Measurements from ENCODE around the gene HOXB13. TPM values are rescaled to one million over a fixed set of nuclear protein-coding genes. Genes with fewer than 3 reads are reported as not detected.

Gene HOXB13
- polyA plus RNA-seq, 1 of the 3 experiments (the other 2 are of a cell fraction) = not detected

GRCh38 chr17:48711128-48711527 lies 17.4 kb downstream of the HOXB13 start:
- WGBS (ENCODE audit: low lambda C conversion rate) = 3% methylated on average over 4 of the region's 4 CpGs
- ChIA-PET POLR2A (no interaction called here), CTCF (interaction anchor here (0.7 to 5.2 kb wide), 5 partner anchors 13 to 168 kb away, joined by 4 to 49 read pairs (median 14); partner anchors contain the start of gene PRAC2)
- H3K27me3 ChIP-seq (ENCODE audit: insufficient read depth) = peaks cover 97% of the 10 kb centered on the region
- no peaks in the 10 kb centered on the region for H3K4me1 ChIP-seq (ENCODE audit: control insufficient read depth in 1 of 2, insufficient read depth in 2 of 2, low read depth in 1 of 2, low read length in 1 of 2)
- no peaks in the 10 kb centered on the region for H3K79me2 ChIP-seq (ENCODE audit: insufficient read depth)
- H3K4me3 ChIP-seq (ENCODE audit: low read depth in 2 of 2, low read length in 1 of 2) = no peak overlapping the region
- no peaks in the 10 kb centered on the region for H3K9me3 ChIP-seq
- H3K36me3 ChIP-seq (replicated peaks in 1 of 2; ENCODE audit: control insufficient read depth in 1 of 2, insufficient read depth in 2 of 2, low read length in 1 of 2) = no peaks in the 10 kb centered on the region
- H3K4me2 ChIP-seq = no peak overlapping the region
- H4K20me1 ChIP-seq (ENCODE audit: insufficient read depth) = no peaks in the 10 kb centered on the region
- no peak overlapping the region for H3K9ac ChIP-seq
- no peaks in the 10 kb centered on the region for H3K9me2 ChIP-seq
- H2AFZ ChIP-seq (ENCODE audit: low read depth) = no peak overlapping the region
- peaks cover 3% of the 10 kb centered on the region for H3F3A ChIP-seq (replicated peaks; ENCODE audit: insufficient read depth)
- no peak for TF ChIP-seq CHD2 (IDR thresholded peaks at IDR 0.05; ENCODE audit: low read length, partially characterized antibody)
- TF ChIP-seq POLR2AphosphoS5 (IDR thresholded peaks at IDR 0.05; ENCODE audit: low read depth, low read length) = no peak
- TF ChIP-seq ELF1 (IDR thresholded peaks at IDR 0.05) = no peak
- TF ChIP-seq CTCF (IDR thresholded peaks at IDR 0.05) = no peak
- no peak for TF ChIP-seq PBX3 (IDR thresholded peaks at IDR 0.05)
- TF ChIP-seq TCF12 (IDR thresholded peaks at IDR 0.05) = no peak
- no peak for TF ChIP-seq RAD21 (IDR thresholded peaks at IDR 0.05; ENCODE audit: low read length)
- TF ChIP-seq FOXM1 (IDR thresholded peaks at IDR 0.05; ENCODE audit: low read depth) = no peak
- TF ChIP-seq USF2 (IDR thresholded peaks at IDR 0.05; ENCODE audit: borderline replicate concordance, low read depth, low read length) = no peak
- no peak for TF ChIP-seq MEF2A (IDR thresholded peaks at IDR 0.05; ENCODE audit: borderline replicate concordance, low read depth)
- no peak overlapping the region for H3K27ac ChIP-seq (ENCODE audit: low read depth in 2 of 2, low read length in 1 of 2)
- DNase-seq = no peak

- no peaks in the 10 kb centered on the region for H3K79me2 ChIP-seq (ENCODE audit: insufficient read depth)
- H2AFZ ChIP-seq (ENCODE audit: low read depth) = no peak overlapping the region
- no peaks in the 10 kb centered on the region for H3F3A ChIP-seq (replicated peaks; ENCODE audit: insufficient read depth)
- H3K4me1 ChIP-seq (ENCODE audit: control insufficient read depth in 1 of 2, insufficient read depth in 2 of 2, low read depth in 1 of 2, low read length in 1 of 2) = no peaks in the 10 kb centered on the region
- H3K9ac ChIP-seq = no peak overlapping the region
- POLR2A ChIA-PET = no interaction called here
- peaks cover 99% of the 10 kb centered on the region for H3K27me3 ChIP-seq (ENCODE audit: insufficient read depth)
- H3K4me3 ChIP-seq (ENCODE audit: low read depth in 2 of 2, low read length in 1 of 2) = no peak overlapping the region
- H3K4me2 ChIP-seq = no peak overlapping the region
- CTCF ChIA-PET = interaction anchor here (1.4 to 5.9 kb wide), 7 partner anchors 20 to 174 kb away, joined by 3 to 27 read pairs (median 7); partner anchors contain the start of gene PRAC2
- H3K9me2 ChIP-seq = no peaks in the 10 kb centered on the region
- WGBS (ENCODE audit: low lambda C conversion rate) = 39% methylated on average over 11 of the region's 11 CpGs
- DNase-seq = no peak
- no peaks in the 10 kb centered on the region for H4K20me1 ChIP-seq (ENCODE audit: insufficient read depth)
- H3K9me3 ChIP-seq = no peaks in the 10 kb centered on the region
- no peak overlapping the region for H3K27ac ChIP-seq (ENCODE audit: low read depth in 2 of 2, low read length in 1 of 2)
- H3K36me3 ChIP-seq (replicated peaks in 1 of 2; ENCODE audit: control insufficient read depth in 1 of 2, insufficient read depth in 2 of 2, low read length in 1 of 2) = no peaks in the 10 kb centered on the region
- no peak for TF ChIP-seq FOXJ3 (CRISPR knock-in tag; IDR thresholded peaks at IDR 0.05)
- no peak for TF ChIP-seq YY1 (IDR thresholded peaks at IDR 0.05; ENCODE audit: low read depth)
- TF ChIP-seq IRF3 (IDR thresholded peaks at IDR 0.05; ENCODE audit: low read depth, low read length) = no peak
- no peak for TF ChIP-seq EP300 (IDR thresholded peaks at IDR 0.05; ENCODE audit: borderline replicate concordance in 1 of 2, low read depth in 1 of 2, low read length in 1 of 2)
- TF ChIP-seq SIN3A (IDR thresholded peaks at IDR 0.05; ENCODE audit: borderline replicate concordance, low read depth, low read length) = no peak
- TF ChIP-seq FOSL2 (IDR thresholded peaks at IDR 0.05; ENCODE audit: borderline replicate concordance, low read depth) = no peak
- no peak for TF ChIP-seq NFIC (IDR thresholded peaks at IDR 0.05; ENCODE audit: borderline replicate concordance)
- no peak for TF ChIP-seq CTCF (IDR thresholded peaks at IDR 0.05)
- TF ChIP-seq TCF12 (IDR thresholded peaks at IDR 0.05) = no peak
- no peak for TF ChIP-seq MXI1 (IDR thresholded peaks at IDR 0.05; ENCODE audit: low read depth, low read length)
- TF ChIP-seq CHD2 (IDR thresholded peaks at IDR 0.05; ENCODE audit: low read length, partially characterized antibody) = no peak
- no peak for TF ChIP-seq MAX (IDR thresholded peaks at IDR 0.05; ENCODE audit: low read depth)
Measured at GRCh38 chr17:48704361-48705248, 23.9 kb downstream of the HOXB13 start.

Data from SK-N-SH (cell line).